Endothelial cell of umbilical vein (primary cell): ENCODE data around the gene ZFP36. TPM values are rescaled to one million over a fixed set of nuclear protein-coding genes. Genes with fewer than 3 reads are reported as not detected.

Source experiments
- BruUV-seq: library from RNA; stranded (reverse); fragments of 400-500 nt; replicated peaks from 2 replicates; lab custom pipeline; 2021; lab: Mats Ljungman, UMichigan
- CTCF ChIA-PET: fragments of 300-600, 350-600 bp; sonication (Branson Sonifier 250); formaldehyde crosslinking; loops from one replicate; lab custom pipeline; 2021; ENCODE audit warnings: antibody characterized with exemption, inconsistent platforms; lab: Charles Lee
- POLR2A ChIA-PET: fragments of 300-600, 350-600 bp; sonication (Branson Sonifier 250); formaldehyde crosslinking; loops from one replicate; lab custom pipeline; 2021; ENCODE audit warnings: antibody characterized with exemption, inconsistent platforms; lab: Charles Lee
- DNase-seq: peaks from one replicate; pipeline ENCODE4 v3.0.0-alpha.2; 2011; ENCODE audit warnings: low read depth, low spot score
- FAIRE-seq: peaks from 2 replicates; lab custom pipeline; 2011; peaks lifted over from hg19 to GRCh38; lab: Jason Lieb, UNC
- H2AFZ ChIP-seq: 2 replicates; pipeline ENCODE4 v1.6.0; 2012; ENCODE audit warnings: low read depth, low read length, control low read depth, inconsistent platforms
- H3K27ac ChIP-seq: 2 replicates; pipeline ENCODE4 v1.5.1; 2011; ENCODE audit warnings: low read depth, mild to moderate bottlenecking, control low read depth, low read length, moderate library complexity; ENCODE audit not compliant: insufficient read depth
- H3K27me3 ChIP-seq, 2 experiments: 2 replicates each; pipeline versions ENCODE4 v1.6.0 to v1.6.1; 2011; ENCODE audit warnings: low read length in 2 of 2, mixed read lengths in 1 of 2; ENCODE audit not compliant: control insufficient read depth in 2 of 2, insufficient read depth in 2 of 2
- H3K36me3 ChIP-seq, 2 experiments: 2 replicates in 1 of 2; 3 replicates in 1 of 2; pipeline ENCODE4 v1.5.1; 2011; ENCODE audit warnings: low read length in 2 of 2, mild to moderate bottlenecking in 1 of 2, moderate library complexity in 1 of 2; ENCODE audit not compliant: control insufficient read depth in 2 of 2, insufficient read depth in 2 of 2; ENCODE audit errors: extremely low read depth in 1 of 2
- H3K4me1 ChIP-seq: 3 replicates; pipeline ENCODE4 v1.5.1; 2011; ENCODE audit warnings: mild to moderate bottlenecking, low read length; ENCODE audit not compliant: control insufficient read depth, insufficient read depth; ENCODE audit errors: extremely low read depth
- H3K4me2 ChIP-seq: 2 replicates; pipeline ENCODE4 v1.6.1; 2011; ENCODE audit warnings: low read length, control low read depth, mixed read lengths; ENCODE audit not compliant: insufficient read depth
- H3K4me3 ChIP-seq, 3 experiments: fragments of 200-600 bp in 1 of 3; sonication (generic), shearing (Covaris generic) in 1 of 3; replicated peaks in 1 of 3; 2 replicates each; pipeline ENCODE4 v1.5.1; 2011 to 2016; ENCODE audit warnings: control low read depth in 3 of 3, low read length in 3 of 3, mild to moderate bottlenecking in 2 of 3, inconsistent platforms in 1 of 3, low read depth in 1 of 3, moderate library complexity in 1 of 3; ENCODE audit not compliant: insufficient read depth in 1 of 3
- H3K79me2 ChIP-seq: 2 replicates; pipeline ENCODE4 v1.6.0; 2012; ENCODE audit warnings: low read length, inconsistent platforms; ENCODE audit not compliant: control insufficient read depth, insufficient read depth
- H3K9ac ChIP-seq: replicated peaks from 2 replicates; pipeline ENCODE3; 2011; ENCODE audit warnings: low read length, control low read depth; ENCODE audit not compliant: insufficient read depth; ENCODE audit errors: extremely low read depth
- H3K9me1 ChIP-seq: replicated peaks from 3 replicates; pipeline ENCODE4 v1.6.0; 2011; ENCODE audit warnings: mild to moderate bottlenecking, low read length; ENCODE audit not compliant: control insufficient read depth, insufficient read depth; ENCODE audit errors: extremely low read depth
- H3K9me3 ChIP-seq: replicated peaks from 2 replicates; pipeline ENCODE4 v1.5.1; 2012; ENCODE audit warnings: low read length, inconsistent platforms; ENCODE audit not compliant: control insufficient read depth, insufficient read depth
- H4K20me1 ChIP-seq: replicated peaks from 2 replicates; pipeline ENCODE3; 2011; ENCODE audit warnings: mild to moderate bottlenecking, low read length; ENCODE audit not compliant: control insufficient read depth, insufficient read depth; ENCODE audit errors: extremely low read depth
- CTCF ChIP-seq, 2 donors: IDR thresholded peaks; 1 replicate in 1 of 2; 2 replicates in 1 of 2; pipeline ENCODE4 v1.5.1; 2011; ENCODE audit warnings: low read length in 2 of 2, mild to moderate bottlenecking in 2 of 2, moderate library complexity in 2 of 2, control low read depth in 1 of 2, inconsistent platforms in 1 of 2, low read depth in 1 of 2; ENCODE audit not compliant: insufficient read depth in 1 of 2; ENCODE audit errors: extremely low read depth in 1 of 2
- EZH2 ChIP-seq: IDR thresholded peaks from 2 replicates; pipeline ENCODE4 v1.6.1; 2012; ENCODE audit warnings: borderline replicate concordance, low read depth, mild to moderate bottlenecking, moderate library complexity, low read length, inconsistent platforms; ENCODE audit not compliant: severe bottlenecking
- FOS ChIP-seq: IDR thresholded peaks from 2 replicates; pipeline ENCODE4 v1.6.1; 2011; ENCODE audit warnings: mild to moderate bottlenecking, low read length, moderate library complexity, borderline replicate concordance; ENCODE audit not compliant: insufficient read depth
- GATA2 ChIP-seq: IDR thresholded peaks from 2 replicates; pipeline ENCODE4 v1.7.0; 2011; ENCODE audit warnings: low read depth, mild to moderate bottlenecking, moderate library complexity, mixed read lengths, low read length; ENCODE audit not compliant: insufficient read length, insufficient read depth
- JUN ChIP-seq: IDR thresholded peaks from 2 replicates; pipeline ENCODE4 v1.6.1; 2011; ENCODE audit warnings: borderline replicate concordance, low read depth; ENCODE audit not compliant: insufficient read length, insufficient read depth
- MAX ChIP-seq: IDR thresholded peaks from 2 replicates; pipeline ENCODE4 v1.6.1; 2011; ENCODE audit not compliant: insufficient read depth, insufficient read length
- MYC ChIP-seq: IDR thresholded peaks from one replicate; pipeline ENCODE4 v1.6.1; 2011; ENCODE audit warnings: mild to moderate bottlenecking, low read depth, low read length
- POLR2A ChIP-seq: IDR thresholded peaks from 2 replicates; pipeline ENCODE4 v1.6.1; 2012; ENCODE audit warnings: low read depth, mild to moderate bottlenecking, control low read depth, low read length
- POLR2AphosphoS5 ChIP-seq: IDR thresholded peaks from 2 replicates; pipeline ENCODE4 v1.6.1; 2012; ENCODE audit warnings: low read depth, mild to moderate bottlenecking, control low read depth, low read length, moderate library complexity; ENCODE audit not compliant: insufficient read depth
- dilution Hi-C: fragments of 300-500 bp; cut with MboI; formaldehyde crosslinking; loops from one replicate; pipeline ENCODE4 v1.15.0; 2019; ENCODE audit warnings: low sequenced_read_pairs; ENCODE audit not compliant: extremely low pct_ligation_motif_present
- intact Hi-C: fragments of 100-400 bp; cut with micrococcal nuclease; formaldehyde crosslinking; loops from one replicate; pipeline ENCODE4 v1.10.0; 2022
- polyA plus RNA-seq, 4 experiments: library from polyadenylated mRNA; depleted of rRNA in 3 of 4; stranded (reverse) in 3 of 4; unstranded in 1 of 4; fragments of >200 nt; gene quantifications; 2 replicates each; pipeline versions ENCODE4 v1.2.1 to v1.2.3, GENCODE V29; 2011 to 2012; ENCODE audit warnings: missing spikeins in 1 of 4
- total RNA-seq: library from RNA; stranded (reverse); gene quantifications from 2 replicates; pipeline ENCODE4 v1.2.3, GENCODE V29; 2021

Gene ZFP36
- total and polyA plus RNA-seq, 2 donors (not counting 3 experiments of a cell fraction or from before 2014, with no cell fraction given): 12.2 to 21.7 TPM

- Histone ChIP-seq H3K9me3 (no peaks in the 10 kb centered on the region), H4K20me1 (no peaks in the 10 kb centered on the region), H3K27ac (no peak overlapping the region), H3K27me3 (no peaks in the 10 kb centered on the region), H3K36me3 (peaks cover 0 to 29% of the 10 kb centered on the region in 2 experiments), H3K4me1 (peaks cover 4% of the 10 kb centered on the region), H3K4me2 (no peak overlapping the region), H2AFZ (no peak overlapping the region), H3K4me3 (no peak overlapping the region), H3K79me2 (peaks cover 13% of the 10 kb centered on the region), H3K9ac (no peak overlapping the region), H3K9me1 (no peaks in the 10 kb centered on the region)
- intact Hi-C loops (no loop called here), dilution Hi-C loops (no loop called here)
- ChIA-PET CTCF (interaction anchor here (1.2 kb wide), 1 partner anchor 20 kb away, joined by 4 read pairs; no protein-coding TSS in a partner anchor), POLR2A (no interaction called here)
- no TSS peak for BruUV-seq
- FAIRE-seq (no peak), DNase-seq (no peak)
- TF ChIP-seq FOS: no peak
These were observed 11.0 kb downstream of the ZFP36 start for GRCh38 chr19:39417463-39418181.

- dilution Hi-C loops (no loop called here), intact Hi-C loops (no loop called here)
- no TSS peak for BruUV-seq
- ChIA-PET POLR2A (no interaction called here), CTCF (no interaction called here)
- Histone ChIP-seq H3K4me2 (no peak overlapping the region), H3K27ac (no peak overlapping the region), H3K36me3 (peaks cover 8 to 43% of the 10 kb centered on the region in 2 experiments), H3K4me1 (peaks cover 4% of the 10 kb centered on the region), H3K27me3 (no peaks in the 10 kb centered on the region), H3K4me3 (no peak overlapping the region), H3K9me3 (no peaks in the 10 kb centered on the region), H3K79me2 (peaks cover 8% of the 10 kb centered on the region), H4K20me1 (no peaks in the 10 kb centered on the region), H3K9me1 (no peaks in the 10 kb centered on the region), H2AFZ (no peak overlapping the region), H3K9ac (no peak overlapping the region)
- DNase-seq (no peak), FAIRE-seq (no peak)
- TF ChIP-seq JUN (no peak), POLR2A (no peak), GATA2 (no peak), EZH2 (no peak), MYC (no peak), POLR2AphosphoS5 (no peak), MAX (no peak), FOS (no peak), CTCF (IDR thresholded peaks at IDR 0.05; ENCODE audit: extremely low read depth in 1 of 2, insufficient read depth in 1 of 2, low read depth in 1 of 2, low read length in 2 of 2) (no peak)
These were observed 12.4 kb downstream of the ZFP36 start for GRCh38 chr19:39419003-39419402.
